HEK293 (cell line): ENCODE measurements around the gene FAM78A.

Source experiments
- CTCF ChIP-seq: fragments of 450-650 bp; formaldehyde crosslinking; IDR thresholded peaks from 2 replicates; pipeline ENCODE4 v1.5.1; 2016; ENCODE audit warnings: missing biosample characterization, missing genetic modification characterization
- ZNF248 ChIP-seq: fragments of 450-650 bp; formaldehyde crosslinking; IDR thresholded peaks from 2 replicates; pipeline ENCODE4 v1.5.1; 2017; ENCODE audit warnings: missing biosample characterization, missing genetic modification characterization
- ZNF837 ChIP-seq: fragments of 450-650 bp; formaldehyde crosslinking; IDR thresholded peaks from 2 replicates; pipeline ENCODE4 v1.5.1; 2016; ENCODE audit warnings: missing biosample characterization, missing genetic modification characterization

- TF ChIP-seq CTCF (tag by site-specific recombination) (no peak), ZNF248 (no peak), ZNF837 (tag by site-specific recombination) (no peak)
Observed at GRCh38 chr9:131237291-131237690, 39.0 kb downstream of the FAM78A start.
